Measurements from ENCODE around the gene SFMBT2.

GRCh38 chr10:7338469-7338868 is 72.4 kb downstream of the SFMBT2 start:
- TF ChIP-seq CTCF (IDR thresholded peaks at IDR 0.05) (no peak), POLR2A (IDR thresholded peaks at IDR 0.05) (no peak)

Data from suprapubic skin (tissue), 3 donors.